Measurements from ENCODE around the gene FGF8.
A peak's percentile ranks its signal among the peaks of the same experiment; 100 is the strongest.

The FGF8 gene

DNA sequence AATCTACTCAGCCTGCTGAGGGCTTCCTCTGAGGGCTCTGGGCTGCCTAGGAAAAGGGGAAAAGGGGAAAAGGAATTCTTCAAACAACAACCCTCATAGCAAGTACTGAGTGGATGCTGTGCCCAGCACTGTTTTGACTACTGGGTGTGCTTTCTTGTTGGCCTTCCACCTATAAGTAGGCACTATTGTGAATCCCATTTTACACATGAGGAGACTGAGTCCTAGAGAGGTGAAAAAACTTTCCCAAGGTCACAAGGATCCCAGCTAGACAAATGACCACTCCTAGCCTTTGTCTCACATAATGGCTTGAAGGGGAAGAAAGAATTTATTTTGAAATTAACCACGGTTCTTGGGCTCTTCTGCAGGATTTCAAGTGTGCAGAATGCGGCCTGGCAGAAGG lies 17.1 kb downstream of the FGF8 start:
- TF ChIP-seq POLR2A (IDR thresholded peaks at IDR 0.05; ENCODE audit: low read length): no peak
- TF ChIP-seq GATA1 (IDR thresholded peaks at IDR 0.05; ENCODE audit: low read depth, low read length): no peak
- no peak for DNase-seq

DNA sequence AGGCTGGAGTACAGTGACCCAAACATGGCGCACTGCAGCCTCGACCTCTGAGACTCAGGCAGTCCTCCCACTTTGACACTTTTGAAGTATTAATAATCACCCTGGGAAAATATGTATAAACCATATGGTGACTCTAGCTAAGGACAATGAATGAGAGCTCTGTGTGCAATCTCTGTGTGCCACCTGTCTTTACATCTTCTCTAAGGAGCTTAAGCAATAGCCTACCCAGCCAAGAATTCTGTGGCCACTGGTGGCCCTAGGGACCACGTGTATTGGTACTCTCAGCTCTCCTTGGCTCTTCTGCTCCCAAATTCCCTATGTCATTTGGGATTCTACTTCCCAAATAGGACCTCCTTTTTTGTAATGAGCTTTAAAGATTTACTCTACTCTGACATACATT lies 23.7 kb downstream of the FGF8 start:
- TF ChIP-seq POLR2A (IDR thresholded peaks at IDR 0.05; ENCODE audit: low read length) (no peak), GATA1 (IDR thresholded peaks at IDR 0.05; ENCODE audit: low read depth, low read length) (no peak)
- DNase-seq: no peak

GRCh38 chr10:101749047-101750016 lies 26.6 kb downstream of the FGF8 start:
- peak; percentile 38 to 50 for DNase-seq
- TF ChIP-seq GATA1 (IDR thresholded peaks at IDR 0.05; ENCODE audit: low read depth, low read length) (no peak), POLR2A (IDR thresholded peaks at IDR 0.05; ENCODE audit: low read length) (no peak)

GRCh38 chr10:101748496-101748895 lies 27.4 kb downstream of the FGF8 start:
- no peak for DNase-seq
- TF ChIP-seq GATA1 (IDR thresholded peaks at IDR 0.05; ENCODE audit: low read depth, low read length) (no peak), POLR2A (IDR thresholded peaks at IDR 0.05; ENCODE audit: low read length) (no peak)

DNA sequence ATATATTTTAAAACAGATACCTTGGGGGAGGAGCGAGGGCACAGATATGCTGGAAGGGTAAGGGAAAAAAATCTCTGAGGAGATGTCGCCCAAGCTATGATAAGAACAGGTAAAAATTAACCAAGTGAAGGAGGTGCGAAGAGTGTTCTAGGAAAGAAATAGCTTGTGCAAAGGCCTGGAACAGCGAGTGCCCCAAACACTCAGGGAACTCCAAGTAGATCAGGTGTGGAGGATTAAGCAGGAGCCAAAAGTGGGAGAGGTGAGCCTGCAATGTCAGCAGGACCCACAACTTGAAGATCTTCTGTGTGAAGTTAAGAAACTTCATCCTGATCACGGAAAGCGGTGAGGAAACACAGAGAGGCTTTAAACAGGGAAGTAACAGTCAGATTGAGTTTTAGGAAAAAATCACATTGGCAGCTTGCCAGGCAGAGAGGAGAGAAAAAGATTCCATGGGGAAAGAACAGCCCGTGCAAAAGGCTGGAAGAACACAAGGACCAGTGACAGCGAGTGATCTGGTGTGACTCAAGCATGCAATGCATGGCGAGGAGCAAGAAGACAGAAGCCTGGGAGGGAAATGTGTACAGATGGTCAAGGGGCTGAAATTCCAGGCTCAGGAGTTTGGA lies 30.7 kb downstream of the FGF8 start:
- no peak for TF ChIP-seq POLR2A (IDR thresholded peaks at IDR 0.05; ENCODE audit: low read length)
- TF ChIP-seq GATA1 (IDR thresholded peaks at IDR 0.05; ENCODE audit: low read depth, low read length): no peak
- no peak for DNase-seq

DNA sequence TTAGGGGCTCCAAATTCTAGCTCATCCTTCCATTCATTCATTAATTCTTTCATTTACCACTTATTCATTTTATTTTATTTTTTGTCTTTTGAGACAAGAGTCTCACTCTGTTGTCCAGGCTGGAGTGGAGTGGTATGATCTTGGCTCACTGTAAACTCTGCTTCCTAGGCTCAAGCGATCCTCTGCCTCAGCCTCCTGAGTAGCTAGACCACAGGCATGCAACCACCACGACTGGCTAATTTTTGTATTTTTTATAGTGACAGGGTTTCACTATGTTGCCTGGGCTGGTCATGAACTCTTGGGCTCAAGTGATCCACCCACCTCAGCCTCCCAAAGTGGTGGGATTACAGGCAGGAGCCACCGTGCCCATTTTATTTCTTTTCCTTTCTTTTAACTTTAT lies 31.6 kb downstream of the FGF8 start:
- DNase-seq: no peak
- TF ChIP-seq GATA1 (IDR thresholded peaks at IDR 0.05; ENCODE audit: low read depth, low read length) (no peak), POLR2A (IDR thresholded peaks at IDR 0.05; ENCODE audit: low read length) (no peak)

DNA sequence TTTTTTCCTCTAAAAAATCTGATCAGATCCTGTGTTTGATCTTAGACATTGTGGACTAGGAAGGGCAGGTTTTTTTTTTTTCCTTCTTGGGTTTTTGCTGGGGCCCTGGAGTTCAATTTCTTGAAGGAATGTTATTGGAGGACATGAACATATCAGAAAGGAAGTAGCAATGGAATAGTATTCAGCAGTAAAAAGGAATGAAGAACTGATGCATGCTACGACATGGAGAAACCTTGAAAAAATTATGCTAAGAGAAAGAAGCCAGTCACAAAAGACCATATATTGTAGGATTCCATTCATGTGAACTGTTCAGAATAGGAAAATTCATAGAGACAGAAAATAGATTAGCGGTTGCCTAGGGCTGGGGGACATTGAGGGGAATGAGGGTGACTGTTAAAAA lies 34.0 kb downstream of the FGF8 start:
- DNase-seq: no peak
- TF ChIP-seq GATA1 (IDR thresholded peaks at IDR 0.05; ENCODE audit: low read depth, low read length) (no peak), POLR2A (IDR thresholded peaks at IDR 0.05; ENCODE audit: low read length) (no peak)

- DNase-seq: no peak
- TF ChIP-seq GATA1 (IDR thresholded peaks at IDR 0.05; ENCODE audit: low read depth, low read length) (no peak), POLR2A (IDR thresholded peaks at IDR 0.05; ENCODE audit: low read length) (no peak)
Measured at GRCh38 chr10:101736666-101737065, 39.2 kb downstream of the FGF8 start.

DNA sequence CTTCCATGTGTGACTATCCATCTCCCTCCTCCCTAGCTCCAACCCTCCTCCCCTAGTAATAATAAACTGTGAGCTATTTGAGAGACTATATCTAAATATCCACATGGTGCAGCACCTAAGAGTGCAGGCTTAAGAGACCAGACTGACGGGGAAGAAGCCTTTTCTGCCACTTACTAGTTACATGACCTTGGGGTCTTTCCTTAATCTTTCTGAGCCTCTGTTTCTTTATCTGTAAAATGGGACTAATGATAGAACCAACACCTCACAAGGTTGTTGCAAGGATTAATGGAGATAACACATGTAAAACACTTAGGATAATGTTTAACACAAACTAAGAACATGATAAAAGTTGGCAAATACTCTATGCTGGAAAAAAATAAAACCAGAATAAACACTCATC lies 43.8 kb downstream of the FGF8 start:
- TF ChIP-seq GATA1 (IDR thresholded peaks at IDR 0.05; ENCODE audit: low read depth, low read length) (no peak), POLR2A (IDR thresholded peaks at IDR 0.05; ENCODE audit: low read length) (no peak)
- no peak for DNase-seq

GRCh38 chr10:101726115-101726387 lies 49.9 kb downstream of the FGF8 start:
- no peak for DNase-seq
- TF ChIP-seq GATA1 (IDR thresholded peaks at IDR 0.05; ENCODE audit: low read depth, low read length): no peak
- TF ChIP-seq POLR2A (IDR thresholded peaks at IDR 0.05; ENCODE audit: low read length): no peak

DNA sequence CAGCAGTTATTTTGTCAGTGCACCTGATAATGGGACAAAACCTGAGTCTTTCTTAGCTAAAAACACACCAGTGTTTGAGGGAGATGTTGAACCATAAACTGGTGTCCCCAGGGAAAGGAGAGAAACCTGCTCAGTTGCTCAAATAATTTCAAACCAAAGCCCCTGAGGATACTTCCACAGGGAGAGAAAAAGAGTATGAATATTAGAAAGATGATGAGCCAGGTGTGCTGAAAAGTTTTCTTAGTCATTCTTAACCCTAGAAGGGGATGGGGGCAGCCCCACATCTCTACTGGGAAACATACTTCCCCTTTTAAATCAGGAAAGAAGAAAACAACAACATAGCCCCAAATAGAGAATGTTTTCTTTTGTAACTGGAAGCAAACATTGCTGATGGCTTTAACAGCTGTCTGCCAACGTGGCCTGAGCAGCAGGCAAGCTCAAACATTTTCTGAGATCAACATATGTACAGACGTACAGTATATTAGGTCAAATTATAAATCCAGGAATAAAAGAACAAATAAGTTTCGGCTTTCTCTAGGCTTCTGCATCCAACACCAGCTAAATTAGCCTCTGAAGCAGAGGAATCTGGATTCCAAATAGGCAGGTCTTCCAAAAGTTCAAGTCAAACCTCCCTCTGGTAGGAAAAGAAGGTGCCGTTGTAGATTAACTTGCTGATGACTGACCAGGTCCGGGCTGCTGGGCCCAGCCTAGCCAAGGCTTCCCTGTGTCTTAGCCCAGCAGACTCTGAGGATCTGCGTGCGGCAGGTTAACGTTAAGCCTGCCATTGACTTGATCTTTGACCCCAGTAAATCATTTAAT lies 50.4 kb downstream of the FGF8 start:
- DNase-seq: no peak
- TF ChIP-seq POLR2A (IDR thresholded peaks at IDR 0.05; ENCODE audit: low read length) (no peak), GATA1 (IDR thresholded peaks at IDR 0.05; ENCODE audit: low read depth, low read length) (no peak)

DNA sequence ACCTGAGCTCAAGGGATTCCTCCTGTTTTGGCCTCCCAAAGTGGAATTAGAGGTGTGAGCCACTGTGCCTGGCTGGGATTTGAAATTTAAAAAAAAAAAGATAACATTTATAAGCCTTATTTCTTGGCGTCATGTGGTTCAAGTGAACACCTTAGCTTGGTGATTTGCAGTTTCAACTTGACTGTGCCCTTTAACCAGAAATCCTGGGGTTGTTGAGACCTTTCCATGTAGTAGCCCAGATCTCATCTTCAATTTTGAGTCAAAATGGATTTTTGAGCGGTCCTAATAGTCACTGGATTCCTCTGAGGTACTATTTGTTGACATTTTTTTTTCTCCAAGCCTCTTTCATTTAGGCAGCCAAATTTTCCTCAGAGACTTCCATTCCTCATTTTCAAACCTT lies 51.5 kb downstream of the FGF8 start:
- no peak for DNase-seq
- no peak for TF ChIP-seq GATA1 (IDR thresholded peaks at IDR 0.05; ENCODE audit: low read depth, low read length)
- no peak for TF ChIP-seq POLR2A (IDR thresholded peaks at IDR 0.05; ENCODE audit: low read length)

DNA sequence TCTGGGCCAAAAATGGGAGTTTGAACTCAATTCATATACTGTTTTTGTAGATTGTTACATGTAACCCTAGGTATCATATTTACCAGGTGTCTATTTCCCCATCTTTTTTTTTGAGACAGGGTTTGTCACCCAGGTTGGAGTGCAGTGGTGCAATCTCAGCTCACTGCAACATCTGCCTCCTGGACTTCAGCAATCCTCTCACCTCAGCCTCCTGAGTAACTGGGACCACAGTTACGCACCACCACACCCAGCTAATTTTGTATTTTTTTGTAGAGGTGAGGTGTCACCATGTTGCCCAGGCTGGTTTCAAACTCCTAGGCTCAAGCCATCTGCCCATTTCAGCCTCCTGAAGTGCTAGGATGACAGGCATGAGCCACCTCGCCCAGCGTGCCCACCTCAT lies 52.7 kb downstream of the FGF8 start:
- DNase-seq: no peak
- TF ChIP-seq GATA1 (IDR thresholded peaks at IDR 0.05; ENCODE audit: low read depth, low read length): no peak
- TF ChIP-seq POLR2A (IDR thresholded peaks at IDR 0.05; ENCODE audit: low read length): no peak

DNA sequence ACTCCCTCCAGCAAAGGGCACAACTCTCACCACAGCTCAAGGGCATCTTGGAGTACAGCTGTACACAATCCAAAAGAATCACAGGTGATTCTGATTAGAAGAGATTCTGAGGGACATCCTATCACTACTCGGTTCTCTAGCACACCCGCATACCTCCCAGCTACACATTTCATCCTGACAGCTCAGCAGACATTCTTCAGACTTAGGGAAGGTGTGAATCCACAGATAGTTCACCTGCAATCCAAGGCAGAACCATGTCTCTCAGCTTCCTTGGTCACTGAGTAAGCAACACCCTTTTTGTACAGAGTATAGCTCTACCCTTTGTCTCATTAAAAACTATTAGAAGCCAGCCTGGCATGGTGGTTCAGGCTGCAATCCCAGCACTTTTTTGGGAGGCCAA lies 54.1 kb downstream of the FGF8 start:
- no peak for DNase-seq
- TF ChIP-seq POLR2A (IDR thresholded peaks at IDR 0.05; ENCODE audit: low read length) (no peak), GATA1 (IDR thresholded peaks at IDR 0.05; ENCODE audit: low read depth, low read length) (no peak)

Measured in erythroblast (primary cell).